Endothelial cell (in vitro differentiated cells): Measurements from ENCODE around the gene TRPM1. TPM values are rescaled to one million over a fixed set of nuclear protein-coding genes. Genes with fewer than 3 reads are reported as not detected.

ENCODE experiments used
- DNase-seq: peaks from one replicate; pipeline ENCODE4 v3.0.0; 2021; ENCODE audit warnings: low spot score
- H3K27ac Mint-ChIP-seq: one replicate; pipeline ENCODE4 v1.8.0; 2021; ENCODE audit warnings: mixed read lengths, inconsistent platforms; ENCODE audit not compliant: unreplicated experiment
- H3K27me3 Mint-ChIP-seq: one replicate; pipeline ENCODE4 v1.8.0; 2021; ENCODE audit warnings: mild to moderate bottlenecking, moderate library complexity, mixed read lengths, inconsistent platforms; ENCODE audit not compliant: unreplicated experiment
- H3K36me3 Mint-ChIP-seq: one replicate; pipeline ENCODE4 v1.8.0; 2021; ENCODE audit warnings: mild to moderate bottlenecking, low read depth, mixed read lengths, inconsistent platforms; ENCODE audit not compliant: unreplicated experiment
- H3K4me1 Mint-ChIP-seq: one replicate; pipeline ENCODE4 v1.8.0; 2021; ENCODE audit warnings: mild to moderate bottlenecking, mixed read lengths, inconsistent platforms; ENCODE audit not compliant: unreplicated experiment
- H3K4me3 Mint-ChIP-seq: one replicate; pipeline ENCODE4 v1.8.0; 2021; ENCODE audit warnings: mild to moderate bottlenecking, mixed read lengths, inconsistent platforms; ENCODE audit not compliant: unreplicated experiment
- H3K9me3 Mint-ChIP-seq: one replicate; pipeline ENCODE4 v1.8.0; 2021; ENCODE audit warnings: mixed read lengths, inconsistent platforms; ENCODE audit not compliant: unreplicated experiment
- total RNA-seq: library from RNA; stranded (reverse); fragmentation: NEBNext Ultra II Directional; extraction: Animal tissue kit (Norgen Biotek cat#: 25700); gene quantifications from one replicate; pipeline ENCODE4 v1.2.1, GENCODE V29; 2021; ENCODE audit not compliant: unreplicated experiment
- TF ChIP-seq, protein P1 (sequence below): fragments of 200-600 bp; sonication (generic); IDR thresholded peaks from one replicate; pipeline ENCODE4 v1.5.0; 2021; ENCODE audit warnings: antibody characterized with exemption; ENCODE audit not compliant: unreplicated experiment

TRPM1 gene
- total RNA-seq, 1 donor from 2014 or later: not detected

DNA sequence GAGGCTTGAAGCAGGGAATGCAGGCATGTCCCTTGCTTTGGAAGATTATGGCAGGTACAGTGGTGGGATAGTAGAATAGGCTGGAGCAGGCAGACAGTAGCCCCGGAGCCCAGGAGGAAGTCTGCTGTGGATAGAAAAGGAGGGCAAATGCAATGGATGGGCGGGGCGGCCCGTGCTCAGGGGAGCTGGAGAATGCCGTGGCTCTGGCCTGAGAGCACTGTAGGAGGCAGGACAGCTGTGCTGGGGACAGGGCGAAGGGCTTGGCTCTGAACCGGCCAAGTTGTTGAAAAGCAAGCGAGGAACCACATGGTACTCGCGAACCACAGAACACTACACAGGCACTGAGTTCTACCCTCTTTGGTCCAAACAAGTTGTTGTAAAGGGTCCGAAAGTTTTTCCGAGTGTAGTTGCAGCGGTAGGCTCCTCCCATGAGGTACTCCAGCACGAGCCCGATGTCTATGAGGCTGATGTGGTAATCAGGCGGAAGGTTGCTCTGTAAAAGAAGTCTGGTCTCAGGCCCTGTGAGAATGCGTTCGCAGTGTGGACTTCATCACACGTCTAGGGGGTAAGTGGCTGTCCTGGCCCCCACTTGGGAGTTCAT lies 54.7 kb downstream of the TRPM1 start:
- no peaks in the 10 kb centered on the region for H3K36me3 Mint-ChIP-seq
- H3K27me3 Mint-ChIP-seq: peaks cover 7% of the 10 kb centered on the region
- TF ChIP-seq, protein P1, sequence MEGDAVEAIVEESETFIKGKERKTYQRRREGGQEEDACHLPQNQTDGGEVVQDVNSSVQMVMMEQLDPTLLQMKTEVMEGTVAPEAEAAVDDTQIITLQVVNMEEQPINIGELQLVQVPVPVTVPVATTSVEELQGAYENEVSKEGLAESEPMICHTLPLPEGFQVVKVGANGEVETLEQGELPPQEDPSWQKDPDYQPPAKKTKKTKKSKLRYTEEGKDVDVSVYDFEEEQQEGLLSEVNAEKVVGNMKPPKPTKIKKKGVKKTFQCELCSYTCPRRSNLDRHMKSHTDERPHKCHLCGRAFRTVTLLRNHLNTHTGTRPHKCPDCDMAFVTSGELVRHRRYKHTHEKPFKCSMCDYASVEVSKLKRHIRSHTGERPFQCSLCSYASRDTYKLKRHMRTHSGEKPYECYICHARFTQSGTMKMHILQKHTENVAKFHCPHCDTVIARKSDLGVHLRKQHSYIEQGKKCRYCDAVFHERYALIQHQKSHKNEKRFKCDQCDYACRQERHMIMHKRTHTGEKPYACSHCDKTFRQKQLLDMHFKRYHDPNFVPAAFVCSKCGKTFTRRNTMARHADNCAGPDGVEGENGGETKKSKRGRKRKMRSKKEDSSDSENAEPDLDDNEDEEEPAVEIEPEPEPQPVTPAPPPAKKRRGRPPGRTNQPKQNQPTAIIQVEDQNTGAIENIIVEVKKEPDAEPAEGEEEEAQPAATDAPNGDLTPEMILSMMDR: no peak
- no peak for DNase-seq
- peaks cover 4% of the 10 kb centered on the region for H3K4me1 Mint-ChIP-seq
- H3K4me3 Mint-ChIP-seq: no peak overlapping the region
- no peaks in the 10 kb centered on the region for H3K9me3 Mint-ChIP-seq
- no peak overlapping the region for H3K27ac Mint-ChIP-seq

DNA sequence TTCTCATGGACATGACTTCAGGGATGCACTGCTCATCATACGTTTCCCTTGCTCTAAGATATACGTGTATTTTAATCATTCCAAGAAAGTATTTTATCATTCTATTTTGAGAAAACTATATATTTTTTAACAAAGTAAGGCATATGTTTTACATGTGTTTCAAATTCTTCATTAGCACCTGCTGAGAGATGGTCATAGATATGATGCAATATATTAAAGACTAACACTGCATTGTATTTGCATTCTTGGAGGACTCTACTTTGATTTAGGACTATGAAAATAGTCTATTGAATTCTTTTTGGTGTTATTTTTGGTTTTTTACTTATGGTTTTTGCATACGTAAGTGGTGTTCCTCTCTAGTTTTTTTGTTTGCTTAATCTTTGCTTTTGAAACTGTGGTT lies 55.9 kb downstream of the TRPM1 start:
- no peak for DNase-seq

DNA sequence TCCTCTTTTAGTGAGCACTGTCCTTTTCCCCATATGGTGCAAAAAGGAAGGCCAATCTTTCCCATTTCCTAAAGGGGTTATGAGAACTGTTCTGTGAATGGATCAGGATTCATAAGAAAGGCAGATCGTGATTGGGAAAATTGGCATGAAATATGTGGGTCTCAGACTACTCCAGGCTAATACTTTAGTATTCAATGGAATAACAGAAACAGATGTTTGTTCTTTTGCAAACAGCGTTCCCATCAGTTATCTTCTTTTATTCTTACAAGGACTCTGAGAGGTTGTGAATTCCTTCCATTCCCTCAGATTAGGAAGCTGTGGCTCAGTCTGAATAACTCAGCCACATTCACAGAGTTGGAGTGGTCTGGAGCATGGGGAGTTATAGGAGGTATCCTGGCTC lies 58.8 kb downstream of the TRPM1 start:
- Mint-ChIP-seq H3K36me3 (no peaks in the 10 kb centered on the region), H3K27ac (no peak overlapping the region), H3K4me1 (peaks cover 4% of the 10 kb centered on the region), H3K4me3 (no peak overlapping the region), H3K9me3 (no peaks in the 10 kb centered on the region), H3K27me3 (no peaks in the 10 kb centered on the region)
- no peak for DNase-seq
- TF ChIP-seq, protein P1: no peak

More for the DNA sequence above, 55.9 kb downstream of the TRPM1 start:
- H3K27ac Mint-ChIP-seq: no peak overlapping the region
- peaks cover 2% of the 10 kb centered on the region for H3K27me3 Mint-ChIP-seq
- TF ChIP-seq, protein P1: no peak
- no peaks in the 10 kb centered on the region for H3K9me3 Mint-ChIP-seq
- H3K4me1 Mint-ChIP-seq: peaks cover 4% of the 10 kb centered on the region
- H3K36me3 Mint-ChIP-seq: no peaks in the 10 kb centered on the region
- H3K4me3 Mint-ChIP-seq: no peak overlapping the region

GRCh38 chr15:31041610-31042009 lies 59.9 kb downstream of the TRPM1 start:
- no peak for DNase-seq
- no peak overlapping the region for H3K4me3 Mint-ChIP-seq
- no peak overlapping the region for H3K27ac Mint-ChIP-seq
- H3K27me3 Mint-ChIP-seq: no peaks in the 10 kb centered on the region
- peaks cover 4% of the 10 kb centered on the region for H3K4me1 Mint-ChIP-seq
- TF ChIP-seq, protein P1: no peak
- no peaks in the 10 kb centered on the region for H3K36me3 Mint-ChIP-seq
- H3K9me3 Mint-ChIP-seq: no peaks in the 10 kb centered on the region

GRCh38 chr15:31040611-31041010 lies 60.9 kb downstream of the TRPM1 start:
- Mint-ChIP-seq H3K27me3 (no peaks in the 10 kb centered on the region), H3K4me1 (peaks cover 4% of the 10 kb centered on the region), H3K9me3 (no peaks in the 10 kb centered on the region), H3K4me3 (no peak overlapping the region), H3K27ac (no peak overlapping the region), H3K36me3 (no peaks in the 10 kb centered on the region)
- no peak for DNase-seq
- TF ChIP-seq, protein P1: no peak
